GM11168 (cell line): ENCODE results near the gene DIDO1.
"Not testable (repeated sequence)": the region's sequence is repeated elsewhere in the genome, so short reads cannot be mapped to it uniquely, and the experiment has no call there.

Experiments
- in situ Hi-C: fragments of 300-500 bp; cut with MboI; formaldehyde crosslinking; loops from one replicate; pipeline ENCODE4 v1.12.0; 2022; ENCODE audit warnings: low sequenced_read_pairs; ENCODE audit not compliant: unreplicated experiment

The DIDO1 gene

GRCh38 chr20:62860924-62861691, 65.2 kb downstream of the DIDO1 start:
- in situ Hi-C loops = no loop called here

DNA sequence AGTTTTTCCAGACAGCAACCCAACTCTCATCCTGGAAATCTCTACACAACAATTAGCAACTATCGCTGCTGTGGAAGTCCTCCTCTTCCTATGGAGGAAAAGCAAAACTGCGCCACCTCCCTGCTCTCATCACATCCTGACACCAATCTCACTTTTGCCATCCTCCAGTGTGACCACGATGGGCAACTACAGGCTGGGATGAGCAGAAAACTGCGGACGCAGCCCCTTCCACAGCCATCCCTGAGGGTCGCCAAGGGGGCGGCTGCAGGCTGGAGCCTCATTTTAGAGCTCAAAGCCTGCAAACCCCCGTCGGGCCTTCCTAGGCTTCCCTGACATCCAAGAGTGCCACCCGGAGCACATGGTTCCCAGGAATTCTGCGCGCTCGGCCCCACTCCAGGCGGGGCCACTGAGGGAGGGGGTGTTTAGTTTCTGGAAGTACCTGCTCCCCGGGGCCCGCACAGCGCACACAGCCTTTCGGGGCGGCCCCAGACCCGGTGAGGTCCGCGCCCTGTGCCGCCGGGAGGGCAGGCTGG, 65.8 kb downstream of the DIDO1 start:
- in situ Hi-C loops = no loop called here

GRCh38 chr20:62859721-62860120, 66.6 kb downstream of the DIDO1 start:
- in situ Hi-C loops = no loop called here

- in situ Hi-C loops = no loop called here
These were observed 68.1 kb downstream of the DIDO1 start for GRCh38 chr20:62858058-62858830.

- in situ Hi-C loops = no loop called here
These were observed 69.2 kb downstream of the DIDO1 start for GRCh38 chr20:62856931-62857619.

GRCh38 chr20:62855120-62855519, 71.2 kb downstream of the DIDO1 start:
- in situ Hi-C loops = no loop called here

DNA sequence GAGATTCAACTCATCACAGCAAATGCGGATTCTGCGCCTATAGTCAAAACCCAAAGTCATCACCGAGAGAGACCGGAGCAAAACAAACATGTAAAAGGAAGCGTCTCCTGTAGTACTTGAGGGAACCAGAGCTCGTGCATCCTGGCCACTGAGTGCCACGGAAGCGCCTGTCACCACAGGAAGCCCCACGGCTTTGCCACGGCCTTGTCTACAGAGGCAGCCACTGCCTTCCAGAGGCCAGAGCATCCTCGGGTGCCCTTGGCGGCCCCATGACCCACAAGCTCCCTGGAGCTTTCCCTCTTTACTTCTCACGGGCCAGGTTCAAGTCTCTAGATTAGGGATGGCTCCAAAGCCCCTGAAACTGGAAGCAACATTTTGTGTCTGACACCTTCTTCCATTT, 72.2 kb downstream of the DIDO1 start:
- in situ Hi-C loops = no loop called here

GRCh38 chr20:62853304-62853703, 73.0 kb downstream of the DIDO1 start:
- in situ Hi-C loops = not testable (repeated sequence)

- in situ Hi-C loops = no loop called here
These were observed 73.5 kb downstream of the DIDO1 start for GRCh38 chr20:62852841-62853240.

- in situ Hi-C loops = no loop called here
These were observed 74.1 kb downstream of the DIDO1 start for GRCh38 chr20:62852196-62852595.

GRCh38 chr20:62850333-62850974, 75.9 kb downstream of the DIDO1 start:
- in situ Hi-C loops = no loop called here

DNA sequence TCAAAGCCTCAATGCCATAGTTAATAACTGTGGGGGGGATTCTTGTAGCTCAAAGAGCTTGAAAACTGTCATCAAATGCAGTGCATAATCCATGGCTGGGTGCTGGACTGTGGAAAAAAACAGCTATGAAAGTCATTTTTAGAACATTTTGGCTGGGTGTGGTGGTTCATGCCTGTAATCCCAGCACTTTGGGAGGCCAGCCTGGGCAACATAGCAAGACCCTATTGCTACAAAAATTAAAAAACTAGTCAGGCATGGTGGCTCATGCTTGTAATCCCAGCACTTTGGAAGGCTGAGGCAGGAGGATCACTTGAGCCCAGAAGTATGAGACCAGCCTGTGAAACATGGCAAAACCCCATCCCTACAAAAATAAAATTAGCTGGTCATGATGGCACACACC, 76.9 kb downstream of the DIDO1 start:
- in situ Hi-C loops = no loop called here

DNA sequence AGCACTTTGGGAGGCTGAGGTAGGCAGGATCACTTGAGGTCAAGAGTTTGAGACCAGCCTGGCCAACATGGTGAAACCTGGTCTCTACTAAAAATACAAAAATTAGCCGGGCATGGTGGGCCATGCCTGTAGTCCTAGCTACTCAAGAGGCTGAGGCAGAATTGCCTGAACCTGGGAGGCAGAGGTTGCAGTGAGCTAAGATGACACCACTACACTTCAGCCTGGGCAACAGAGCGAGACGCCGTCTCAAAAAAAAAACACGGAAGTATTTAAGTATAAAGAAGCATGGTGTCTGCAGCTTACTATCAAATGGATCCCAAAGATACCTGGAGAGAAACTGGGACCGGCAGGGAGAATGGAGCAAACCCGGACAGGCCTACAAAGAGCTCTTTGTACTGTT, 77.4 kb downstream of the DIDO1 start:
- in situ Hi-C loops = not testable (repeated sequence)

- in situ Hi-C loops = no loop called here
These were observed 80.0 kb downstream of the DIDO1 start for GRCh38 chr20:62846166-62846890.

DNA sequence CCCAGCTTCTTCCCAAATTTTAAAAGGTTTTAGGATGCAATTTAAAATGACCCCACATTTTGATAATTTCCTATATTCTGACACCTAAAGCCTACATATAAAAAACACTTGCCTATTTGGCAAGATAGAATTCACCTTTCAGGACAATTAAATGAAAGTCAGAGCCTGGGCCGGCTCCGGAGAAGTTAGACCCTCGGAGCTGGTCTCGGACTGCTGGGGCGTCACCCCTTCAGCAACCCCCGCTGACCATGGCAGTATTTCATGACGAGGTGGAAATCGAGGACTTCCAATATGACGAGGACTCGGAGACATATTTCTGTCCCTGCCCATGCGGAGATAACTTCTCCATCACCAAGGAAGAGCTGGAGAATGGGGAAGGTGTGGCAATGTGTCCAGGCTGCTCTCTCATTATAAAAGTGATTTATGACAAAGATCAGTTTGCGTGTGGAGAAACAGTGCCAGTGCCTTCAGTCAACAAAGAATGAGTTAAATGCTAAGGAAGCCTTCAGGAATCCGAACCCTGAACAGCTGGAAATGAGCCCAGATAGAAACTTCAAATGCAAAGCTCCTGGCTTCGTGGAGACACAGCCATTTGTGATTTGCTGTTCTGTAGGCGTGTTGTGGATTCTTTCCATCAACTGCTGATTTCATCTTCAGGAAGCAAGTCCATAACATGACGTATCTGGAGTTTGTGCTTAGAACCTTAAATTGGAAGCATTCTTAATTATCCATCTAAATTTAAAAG, 80.7 kb downstream of the DIDO1 start:
- in situ Hi-C loops = no loop called here

DNA sequence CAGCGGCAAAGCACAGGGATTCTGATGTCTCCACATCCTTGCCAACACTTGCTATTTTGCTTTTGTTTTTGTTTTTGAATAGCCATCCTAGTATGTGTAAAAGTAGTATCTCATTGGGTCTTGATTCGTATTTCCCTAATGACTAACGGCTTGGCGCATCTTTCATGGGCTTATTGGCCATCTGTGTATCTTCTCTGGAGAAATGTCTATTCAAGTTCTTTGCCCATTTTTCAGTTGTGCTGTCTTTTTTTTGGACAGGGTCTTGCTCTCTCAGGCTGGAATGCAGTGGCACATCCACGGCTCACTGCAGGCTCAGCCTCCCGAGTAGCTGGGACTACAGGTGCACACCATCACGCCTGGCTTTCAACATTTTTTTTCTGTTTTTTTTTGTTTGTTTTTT, 82.1 kb downstream of the DIDO1 start:
- in situ Hi-C loops = no loop called here

- in situ Hi-C loops = no loop called here
These were observed 82.6 kb downstream of the DIDO1 start for GRCh38 chr20:62843656-62844055.

DNA sequence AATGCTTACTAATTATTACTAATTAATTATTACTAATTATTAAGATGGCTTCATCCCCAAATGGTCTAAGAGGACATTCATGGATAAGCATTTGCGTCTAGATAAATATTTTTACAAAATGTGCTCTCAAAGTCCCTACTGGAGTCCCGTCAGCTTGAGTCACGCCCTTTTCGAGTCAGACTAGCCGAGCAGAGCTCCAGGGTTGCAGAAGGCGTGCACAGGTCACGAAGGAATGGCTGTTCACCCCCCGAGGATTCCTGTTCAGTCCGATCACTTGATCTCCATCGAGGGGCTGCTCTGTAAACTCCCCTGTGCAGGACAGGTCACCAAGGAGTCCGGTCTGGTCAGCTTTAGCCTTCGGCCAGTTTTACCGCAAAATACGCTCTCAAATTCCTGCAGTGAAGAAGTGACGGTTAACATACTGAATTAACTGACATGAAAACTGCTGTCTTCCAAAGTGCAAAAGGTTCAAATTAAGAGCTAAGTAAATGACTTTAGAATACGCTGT, 84.5 kb downstream of the DIDO1 start:
- in situ Hi-C loops = no loop called here
